Activated CD4-positive, alpha-beta T cell treated with anti-CD3 and anti-CD28 coated beads for 48 hours (primary cell): ENCODE measurements around the gene ICE2.

ENCODE experiments used
- DNase-seq: peaks from one replicate; pipeline ENCODE4 v3.0.0-alpha.2; 2020

The ICE2 gene

DNA sequence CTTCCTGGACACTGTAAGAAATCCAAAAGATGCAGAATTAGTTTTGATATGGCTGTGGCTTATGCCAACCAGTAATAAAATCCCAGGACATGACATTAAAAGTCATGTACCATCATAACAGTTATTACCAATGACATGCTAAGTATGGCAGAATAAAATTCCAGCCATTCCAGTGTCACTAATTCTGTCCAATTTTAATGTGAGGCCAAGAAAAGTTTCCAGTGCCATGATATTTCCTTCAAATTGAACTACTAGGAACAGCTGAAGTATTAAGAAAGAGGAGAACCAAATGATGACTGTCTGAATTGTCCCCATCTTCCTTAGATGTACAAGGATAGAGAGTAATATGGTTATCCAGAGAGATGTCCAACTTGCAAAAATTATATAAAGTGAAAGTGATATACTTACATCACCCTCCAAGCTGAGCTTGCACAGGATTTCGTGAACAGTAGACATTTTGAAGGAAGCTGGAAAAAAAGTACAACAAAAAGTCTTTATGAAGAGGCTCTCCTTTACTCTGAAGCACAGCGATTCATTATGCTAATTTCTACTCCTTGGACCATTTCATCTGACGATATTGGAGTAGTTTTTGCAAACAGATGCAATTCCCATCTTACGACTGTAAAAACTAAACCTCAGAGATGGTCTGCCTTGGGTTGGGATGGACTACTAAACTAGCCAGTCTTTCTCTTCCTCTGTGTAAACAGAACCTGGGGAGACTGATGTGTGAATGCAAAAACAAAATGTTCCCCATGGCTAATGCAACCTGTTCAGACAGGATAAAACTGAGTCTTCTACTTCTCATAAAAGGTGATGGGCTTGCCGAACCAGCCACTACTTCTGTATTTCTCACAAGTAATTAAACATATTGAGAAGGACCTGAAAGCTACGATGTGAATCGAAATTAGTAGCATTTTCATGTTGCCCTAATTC is 93.1 kb downstream of the ICE2 start:
- no peak for DNase-seq

- no peak for DNase-seq
Measured at GRCh38 chr15:60384526-60385126, 94.3 kb downstream of the ICE2 start.

DNA sequence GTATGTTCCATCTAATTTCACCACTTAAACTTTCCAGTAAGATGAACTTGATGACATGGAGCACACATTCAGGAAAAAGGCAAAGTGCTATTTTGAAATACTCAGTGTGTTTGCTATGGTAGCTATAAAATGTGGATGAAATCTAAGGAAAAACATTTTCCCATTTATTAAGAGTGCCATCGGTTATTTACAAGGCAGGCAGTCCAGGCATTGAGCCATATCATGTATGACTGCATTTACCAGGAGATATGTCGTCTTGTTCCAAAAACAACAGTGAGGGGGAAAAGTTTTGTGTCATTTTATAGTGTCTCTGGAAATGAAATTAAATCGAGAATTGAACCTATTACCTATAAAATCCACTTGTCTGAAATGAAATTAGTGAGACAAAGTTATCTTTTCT is 94.9 kb downstream of the ICE2 start:
- no peak for DNase-seq

GRCh38 chr15:60382773-60383674 is 95.9 kb downstream of the ICE2 start:
- no peak for DNase-seq

DNA sequence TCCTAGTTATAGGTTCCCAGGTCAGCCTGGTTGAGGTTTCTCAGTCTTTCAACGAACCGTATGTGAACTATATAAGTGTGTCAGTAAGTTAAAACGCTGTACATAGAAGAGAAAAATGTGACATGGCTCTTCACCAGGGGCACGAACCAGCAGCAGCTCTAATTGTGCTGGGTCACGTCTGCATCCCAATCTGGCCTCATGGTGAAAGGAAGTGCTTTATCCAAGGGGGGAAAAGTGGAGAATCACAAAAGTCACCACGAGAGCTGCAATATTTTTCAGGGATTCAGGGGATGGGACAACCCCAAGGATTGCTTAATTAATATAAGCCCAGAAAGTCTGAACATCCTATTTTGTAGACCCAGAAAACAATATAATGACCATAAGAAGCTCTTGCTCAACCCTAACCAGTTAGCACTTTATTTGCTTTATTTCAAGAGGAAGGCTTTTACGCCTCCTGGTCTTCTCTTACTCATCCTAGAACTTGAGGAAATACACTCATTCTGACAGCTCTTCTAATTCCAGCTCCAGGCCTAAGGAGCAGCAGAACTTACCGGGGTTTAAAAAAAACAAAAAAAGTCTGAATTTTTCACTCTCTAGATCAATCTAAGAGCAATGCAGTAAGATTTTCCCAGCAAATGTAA is 97.7 kb downstream of the ICE2 start:
- DNase-seq, result no peak

DNA sequence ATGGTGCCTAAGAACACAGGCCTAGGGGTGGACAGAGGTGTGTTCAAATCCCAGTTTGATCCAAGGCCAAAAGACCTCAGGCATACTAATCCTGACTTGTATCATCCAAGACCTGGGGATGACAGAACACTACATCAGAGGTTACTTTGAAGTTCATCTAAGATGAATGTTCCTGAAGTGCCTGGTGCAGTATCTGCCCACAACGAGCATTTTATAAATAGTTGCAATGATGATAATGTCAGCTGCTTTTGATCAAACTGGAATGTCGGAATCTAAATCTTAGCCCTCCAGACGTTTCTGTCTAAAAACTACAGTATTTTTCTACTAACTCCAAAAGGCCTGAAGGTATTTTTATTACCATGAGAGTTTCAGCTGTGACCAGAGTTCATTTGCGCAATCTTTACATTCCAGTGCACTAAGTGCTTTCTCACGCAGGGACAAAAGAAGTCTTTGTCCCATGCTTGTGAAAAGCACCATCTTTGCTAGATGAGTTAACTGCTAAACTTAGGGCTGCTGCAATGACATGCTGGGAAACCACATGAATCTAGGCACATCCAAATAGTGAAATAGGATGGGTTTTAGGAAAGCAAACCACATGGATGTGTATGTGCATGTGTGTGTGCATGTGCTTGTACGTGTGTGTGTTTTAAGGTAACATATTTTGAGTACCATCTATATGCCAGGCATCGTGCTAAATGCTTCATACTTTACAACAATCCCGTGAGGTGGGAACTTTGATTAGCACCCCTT is 99.2 kb downstream of the ICE2 start:
- DNase-seq, result no peak

- DNase-seq, result no peak
Measured at GRCh38 chr15:60379185-60379524, 99.8 kb downstream of the ICE2 start.

DNA sequence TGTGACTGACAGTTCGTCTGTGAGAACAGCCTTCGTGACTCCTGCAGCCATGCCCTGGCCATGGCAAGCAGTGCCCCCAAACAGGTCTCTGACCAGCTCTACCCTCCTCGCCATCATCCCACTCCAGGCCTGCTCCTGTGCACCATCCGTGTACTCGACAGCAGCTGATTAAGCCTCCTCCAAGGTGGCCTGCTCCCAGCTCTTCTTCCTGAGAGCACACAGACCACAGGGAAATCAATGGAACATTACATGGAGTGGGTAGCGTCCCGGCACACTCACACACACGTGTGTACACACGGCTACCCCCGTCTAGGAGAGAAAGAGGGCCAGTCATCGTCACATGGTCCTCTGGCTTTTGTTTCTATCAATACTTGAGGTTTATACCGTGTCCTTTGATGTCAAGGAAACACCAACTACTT is 102.3 kb downstream of the ICE2 start:
- DNase-seq, result no peak

- no peak for DNase-seq
Measured at GRCh38 chr15:60375306-60375705, 103.6 kb downstream of the ICE2 start.

GRCh38 chr15:60374628-60375081 is 104.3 kb downstream of the ICE2 start:
- no peak for DNase-seq

DNA sequence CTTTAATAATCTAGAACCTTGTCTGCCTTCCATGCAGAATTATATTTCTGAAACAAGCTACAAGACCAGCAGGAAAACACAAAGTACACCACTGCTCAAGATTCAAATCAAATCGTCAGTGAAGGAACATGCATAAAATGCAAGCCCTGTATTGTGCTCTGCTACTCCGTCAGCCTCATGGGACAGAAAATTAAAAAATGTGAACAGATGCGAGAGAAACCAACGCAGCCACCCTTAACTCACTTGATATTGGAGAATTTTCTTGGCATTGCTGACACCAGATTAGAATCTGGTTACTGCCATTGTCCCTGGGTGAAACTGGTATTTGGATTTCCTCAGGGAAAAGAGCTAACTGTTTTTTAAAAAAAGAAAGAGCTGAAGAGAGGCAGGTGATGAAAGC is 104.7 kb downstream of the ICE2 start:
- DNase-seq, result no peak

DNA sequence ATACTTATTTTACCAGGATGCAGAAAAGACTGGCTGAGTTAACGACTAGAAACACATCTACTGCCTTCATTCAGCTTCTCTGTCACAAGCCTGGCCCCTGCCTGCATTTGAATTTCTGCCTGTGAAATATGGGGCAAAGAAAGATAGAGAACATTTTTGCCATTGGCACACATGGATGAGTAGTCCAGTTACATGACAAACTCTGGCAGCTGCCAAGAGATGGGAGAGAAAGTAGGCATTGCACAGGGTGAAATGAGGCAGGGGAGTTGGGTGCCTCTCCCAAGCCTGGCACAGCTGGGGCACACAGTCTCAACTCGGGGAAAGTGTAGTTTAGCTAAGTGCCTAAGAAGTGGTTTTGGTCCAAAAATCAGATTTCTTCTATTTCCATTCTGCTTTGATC is 105.2 kb downstream of the ICE2 start:
- no peak for DNase-seq

DNA sequence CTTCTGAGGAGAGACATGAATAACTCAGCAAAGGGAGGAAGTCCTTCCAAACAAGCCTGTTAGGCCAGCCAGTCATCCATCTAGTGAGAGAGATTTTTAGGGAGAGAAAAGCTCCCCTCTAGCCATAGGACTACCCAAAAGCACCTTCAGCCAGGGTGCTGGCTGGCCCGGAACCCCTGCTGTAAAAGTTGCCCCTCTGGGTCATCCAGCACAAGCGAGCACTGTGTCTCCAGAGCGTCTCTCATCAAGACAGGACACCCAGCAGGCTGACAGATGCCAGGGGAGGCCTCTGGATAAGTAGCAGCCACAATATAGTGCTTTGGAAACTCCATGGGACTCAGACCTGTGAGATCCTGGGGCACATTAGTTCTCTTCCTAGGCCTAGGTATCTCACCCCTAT is 105.6 kb downstream of the ICE2 start:
- DNase-seq, result no peak

GRCh38 chr15:60372756-60373155 is 106.2 kb downstream of the ICE2 start:
- DNase-seq, result no peak

DNA sequence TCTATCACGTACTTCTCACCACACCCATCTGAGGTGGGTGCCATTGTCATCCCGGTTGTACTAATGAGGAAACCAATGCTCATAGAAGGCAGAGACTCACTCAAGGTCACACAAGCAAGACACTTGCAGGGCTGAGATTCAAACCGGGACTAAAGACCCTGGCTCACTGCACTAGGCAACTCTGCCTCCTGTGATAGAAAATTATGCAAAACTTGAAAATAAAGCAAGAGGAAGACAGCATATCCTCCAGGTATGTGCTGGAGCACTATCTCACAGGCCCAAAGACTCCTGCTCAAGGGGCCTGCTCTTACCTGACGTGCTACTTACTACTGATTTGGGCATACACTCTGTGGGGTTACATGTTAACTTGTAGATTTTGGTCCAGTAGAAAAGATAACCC is 106.7 kb downstream of the ICE2 start:
- DNase-seq, result no peak

DNA sequence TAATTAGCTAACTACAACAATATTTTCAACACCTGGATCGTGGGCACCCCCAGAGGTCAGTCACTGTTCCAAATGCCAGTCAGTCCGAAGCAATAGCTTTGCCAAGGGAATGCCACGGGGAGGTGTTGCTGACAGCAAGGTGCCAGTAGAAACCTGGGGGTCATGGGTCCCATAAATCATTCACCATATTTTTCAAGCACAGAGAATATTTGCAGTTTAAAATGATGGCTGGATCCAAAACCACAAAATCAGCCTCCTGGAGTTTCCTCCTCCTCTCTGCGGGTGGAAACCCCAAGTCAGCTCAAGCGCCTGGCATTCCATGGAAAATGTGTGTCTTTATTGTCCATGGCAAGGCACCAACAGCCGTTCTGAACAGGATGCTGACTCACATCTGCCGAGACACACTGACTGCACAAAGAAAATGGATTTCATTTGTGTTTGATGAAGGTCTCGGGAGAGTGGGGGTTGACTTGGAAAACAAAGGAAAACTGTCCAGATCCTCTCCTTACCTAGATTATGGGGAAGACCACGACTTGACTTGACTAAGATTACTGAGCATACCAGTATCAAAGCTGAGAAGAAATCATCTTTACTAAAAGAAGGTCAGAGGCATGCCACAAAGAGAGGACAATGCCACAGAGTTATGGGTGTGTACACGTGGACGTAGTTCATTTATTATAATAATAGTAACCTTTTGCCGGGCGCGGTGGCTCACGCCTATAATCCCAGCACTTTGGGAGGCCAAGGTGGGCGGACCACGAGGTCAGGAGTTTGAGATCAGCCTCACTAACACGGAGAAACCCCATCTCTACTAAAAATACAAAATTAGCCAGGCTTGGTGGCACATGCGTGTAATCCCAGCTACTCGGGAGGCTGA is 107.5 kb downstream of the ICE2 start:
- DNase-seq, result peak; percentile 21

GRCh38 chr15:60370869-60371136 is 108.1 kb downstream of the ICE2 start:
- no peak for DNase-seq

DNA sequence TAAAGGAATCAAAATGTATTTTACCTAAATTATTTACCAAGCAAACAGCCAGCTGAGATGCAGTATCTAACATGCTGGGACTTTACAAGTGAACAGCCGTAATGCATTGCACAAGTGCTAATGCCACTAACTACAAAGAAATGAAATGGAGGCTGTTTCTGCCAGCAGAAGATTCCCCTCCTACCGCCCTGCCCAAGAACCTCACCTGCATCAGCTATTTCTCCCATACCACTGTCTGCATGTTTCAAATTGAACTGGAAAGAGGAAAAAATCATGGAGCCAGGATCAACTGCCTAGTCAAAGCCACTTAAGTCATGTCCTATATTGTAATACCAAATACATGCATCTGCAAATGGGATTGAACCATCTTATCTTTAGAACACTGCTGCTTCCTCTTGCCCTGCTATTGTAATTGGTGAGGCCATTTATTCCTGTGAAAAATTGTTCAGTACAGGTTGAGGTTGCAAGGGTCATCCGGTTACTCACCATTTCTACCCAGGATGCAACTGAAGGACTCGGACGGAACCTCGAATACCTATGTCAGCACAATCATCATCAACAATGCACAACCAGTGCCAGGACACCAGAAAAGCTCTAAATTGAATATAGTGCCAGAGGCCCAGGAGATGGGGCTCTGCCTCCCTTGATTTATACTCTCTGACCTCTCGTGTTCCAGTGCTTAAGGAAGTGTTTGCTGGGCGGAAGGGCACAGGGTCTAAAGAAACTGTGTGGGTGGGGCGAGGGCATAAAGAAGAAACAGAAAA is 108.7 kb downstream of the ICE2 start:
- DNase-seq, result no peak

GRCh38 chr15:60369696-60370095 is 109.2 kb downstream of the ICE2 start:
- DNase-seq, result no peak
